ENCODE results near the gene SETD3. TPM values are rescaled to one million over a fixed set of nuclear protein-coding genes. Genes with fewer than 3 reads are reported as not detected.

SETD3 gene
- total RNA-seq, 1 donor from 2014 or later, result 119 TPM

DNA sequence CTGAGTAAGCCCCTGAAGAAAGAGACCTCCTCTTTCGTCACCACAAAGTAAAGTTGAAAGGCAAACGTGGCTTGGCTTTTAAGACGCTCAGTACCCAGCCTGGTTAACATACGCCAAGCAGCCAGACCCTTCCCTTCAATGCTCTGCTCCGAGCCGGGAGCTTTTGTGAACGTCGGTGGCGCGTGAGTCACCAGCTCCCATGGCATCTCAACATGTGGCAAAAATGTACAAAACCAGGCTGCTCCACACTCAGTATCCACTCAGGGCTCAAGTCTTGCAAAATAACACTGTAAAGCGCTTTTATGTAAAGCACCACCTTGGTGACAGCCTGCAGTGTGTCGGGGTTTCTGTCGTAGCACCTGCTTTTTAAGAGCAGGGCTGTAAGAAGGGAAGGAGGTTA is 89.0 kb downstream of the SETD3 start:
- DNase-seq, result no peak

GRCh38 chr14:99389174-99389826 is 91.4 kb downstream of the SETD3 start:
- DNase-seq, result no peak

GRCh38 chr14:99388286-99388685 is 92.4 kb downstream of the SETD3 start:
- DNase-seq, result no peak

DNA sequence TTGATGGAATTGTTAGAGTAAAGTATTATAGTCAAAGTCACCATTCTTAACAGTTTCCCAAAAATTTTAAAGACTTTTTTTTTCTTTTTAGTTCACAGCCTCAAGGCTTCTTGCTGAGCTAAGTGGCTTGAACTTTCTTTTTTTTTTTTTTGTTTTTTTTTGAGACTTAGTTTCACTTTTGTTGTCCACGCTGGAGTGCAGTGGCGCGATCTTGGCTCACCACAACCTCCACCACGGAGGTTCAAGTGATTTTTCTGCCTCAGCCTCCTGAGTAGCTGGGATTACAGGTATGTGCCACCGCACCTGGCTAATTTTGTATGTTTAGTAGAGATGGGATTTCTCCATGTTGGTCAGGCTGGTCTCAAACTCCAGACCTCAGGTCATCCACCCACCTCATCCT is 92.8 kb downstream of the SETD3 start:
- no peak for DNase-seq

- no peak for DNase-seq
These were observed 95.9 kb downstream of the SETD3 start for GRCh38 chr14:99384450-99385417.

- DNase-seq, result no peak
These were observed 96.9 kb downstream of the SETD3 start for GRCh38 chr14:99383472-99384449.

- DNase-seq, result no peak
These were observed 97.7 kb downstream of the SETD3 start for GRCh38 chr14:99382781-99383471.

DNA sequence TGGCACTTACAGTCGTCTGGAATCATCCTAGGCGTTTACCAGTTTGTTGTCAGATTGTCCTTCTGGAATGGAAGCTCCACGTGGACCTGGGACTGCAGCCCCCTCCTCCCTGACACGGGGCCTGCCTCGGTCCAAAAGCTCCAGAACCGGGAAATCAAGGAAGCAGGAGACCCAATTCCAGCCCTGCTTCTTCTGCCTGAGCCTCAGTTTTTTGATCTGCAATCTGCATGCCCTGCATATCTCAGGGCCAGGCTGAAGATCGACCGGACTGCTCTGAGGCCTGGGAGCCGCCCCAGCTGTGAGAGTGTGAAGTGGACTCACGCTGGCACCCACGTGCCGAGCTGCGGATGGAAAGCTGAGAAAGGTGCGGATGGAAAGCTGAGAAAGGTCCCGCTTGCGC is 98.6 kb downstream of the SETD3 start:
- no peak for DNase-seq

DNA sequence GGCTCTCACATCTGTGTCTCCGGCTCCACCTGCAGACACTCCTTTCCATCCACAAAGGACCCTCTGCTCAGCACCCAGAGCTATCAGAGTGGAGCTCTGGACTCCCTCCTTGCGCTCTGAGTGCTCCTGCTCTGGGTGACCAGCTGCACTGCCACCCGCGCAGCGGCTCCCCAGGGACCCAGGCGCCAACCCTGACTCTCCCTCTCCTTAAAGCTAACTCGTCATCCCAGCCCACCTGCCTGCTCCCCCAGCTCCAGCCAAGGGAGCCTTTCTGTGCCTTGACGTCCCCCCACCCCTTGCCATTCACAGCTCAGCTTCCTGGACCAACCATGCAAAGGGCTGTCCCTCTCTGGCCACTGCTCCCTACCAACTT is 99.0 kb downstream of the SETD3 start:
- DNase-seq, result no peak

DNA sequence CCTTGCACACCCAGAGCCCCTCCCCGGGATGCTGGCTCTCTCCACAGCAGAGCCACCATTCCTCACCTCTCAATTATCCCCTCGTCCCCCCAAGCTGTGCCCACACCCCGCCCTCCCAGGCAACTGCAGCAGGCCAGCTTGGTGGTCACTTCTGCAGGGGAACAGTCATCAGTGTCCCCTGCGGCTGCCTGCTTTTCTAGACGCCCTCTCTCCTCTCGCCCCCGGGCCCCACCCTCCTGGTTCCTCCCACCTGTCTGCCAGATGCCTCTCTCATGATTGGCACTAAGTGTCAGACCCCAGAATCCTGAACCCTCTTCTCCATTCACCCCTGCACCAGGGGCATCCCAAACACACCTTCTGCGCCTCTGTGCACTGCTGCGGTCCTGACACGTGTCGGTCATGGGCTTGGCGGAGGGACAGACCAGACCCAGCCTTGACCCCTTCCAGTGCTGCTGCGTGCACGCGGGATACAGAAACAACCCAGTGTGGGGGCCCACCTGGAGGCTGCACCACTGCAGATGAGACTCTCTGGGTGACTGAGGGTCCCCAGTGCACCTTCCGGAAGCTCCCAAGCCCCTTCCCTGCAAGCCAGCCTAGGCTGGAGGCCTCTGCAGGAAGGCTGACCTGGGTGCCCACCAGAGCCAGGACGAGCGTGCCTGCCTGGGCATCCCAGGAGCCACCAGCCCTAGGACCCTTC is 99.5 kb downstream of the SETD3 start:
- no peak for DNase-seq

DNA sequence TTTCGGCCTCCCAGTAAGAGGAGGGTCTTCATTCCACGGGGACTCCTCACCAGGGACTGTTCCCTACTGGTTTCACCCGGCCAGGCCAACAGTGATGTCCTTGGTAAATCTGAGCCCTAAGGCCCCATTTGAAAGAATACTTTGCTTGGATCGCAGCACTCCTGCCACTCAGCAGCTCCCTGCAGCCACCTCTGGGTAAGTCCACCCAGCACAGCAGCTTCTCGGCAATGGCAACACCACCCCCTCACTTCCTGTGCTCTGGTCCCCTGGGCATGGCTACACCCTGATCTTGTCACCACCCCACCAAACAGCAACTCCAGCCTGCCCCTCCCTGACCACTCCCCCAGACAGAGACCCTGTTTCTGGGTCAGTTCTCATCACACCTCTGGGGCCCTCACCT is 100.3 kb downstream of the SETD3 start:
- DNase-seq, result no peak

DNA sequence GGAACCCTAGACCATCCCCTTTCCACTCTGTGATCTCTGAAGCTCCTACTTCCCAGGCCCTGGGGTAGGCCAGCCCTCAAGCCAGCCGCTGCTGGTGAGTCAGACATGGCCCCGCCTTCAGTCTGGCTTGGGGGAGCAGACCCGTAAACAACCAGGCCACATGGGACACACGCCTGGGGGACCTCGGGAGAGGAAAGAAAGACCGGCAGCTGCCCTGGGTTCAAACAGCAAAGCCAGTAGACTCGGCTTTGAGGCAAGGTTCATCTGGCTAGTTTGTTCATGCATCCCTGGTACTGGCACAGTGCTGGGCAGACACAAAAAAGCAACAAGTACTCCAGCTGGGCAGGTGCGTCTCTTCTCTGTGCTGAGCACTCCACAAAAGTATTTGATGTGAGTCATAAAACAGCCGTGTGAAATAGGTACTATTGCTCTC is 101.9 kb downstream of the SETD3 start:
- no peak for DNase-seq

DNA sequence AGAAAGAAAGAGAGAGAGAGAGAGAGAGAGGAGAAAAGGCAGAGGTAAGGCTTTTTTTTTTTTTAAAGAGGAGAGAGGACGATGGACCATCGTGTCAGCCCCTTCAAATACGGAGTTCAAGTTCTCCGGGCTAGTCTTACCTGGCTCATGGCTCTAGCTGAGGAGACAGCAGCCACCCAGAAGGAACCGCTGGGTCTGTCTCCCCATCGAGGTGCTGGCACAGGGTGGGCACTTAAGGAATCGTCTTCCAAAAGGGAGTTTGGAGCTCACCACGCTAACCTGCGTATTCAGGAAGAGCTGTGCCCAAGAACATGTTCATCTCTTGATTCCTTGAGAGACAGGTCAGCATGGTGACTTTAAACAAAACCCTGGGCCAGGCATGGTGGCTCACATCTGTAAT is 102.7 kb downstream of the SETD3 start:
- DNase-seq, result no peak

GRCh38 chr14:99374964-99375363 is 105.7 kb downstream of the SETD3 start:
- no peak for DNase-seq

DNA sequence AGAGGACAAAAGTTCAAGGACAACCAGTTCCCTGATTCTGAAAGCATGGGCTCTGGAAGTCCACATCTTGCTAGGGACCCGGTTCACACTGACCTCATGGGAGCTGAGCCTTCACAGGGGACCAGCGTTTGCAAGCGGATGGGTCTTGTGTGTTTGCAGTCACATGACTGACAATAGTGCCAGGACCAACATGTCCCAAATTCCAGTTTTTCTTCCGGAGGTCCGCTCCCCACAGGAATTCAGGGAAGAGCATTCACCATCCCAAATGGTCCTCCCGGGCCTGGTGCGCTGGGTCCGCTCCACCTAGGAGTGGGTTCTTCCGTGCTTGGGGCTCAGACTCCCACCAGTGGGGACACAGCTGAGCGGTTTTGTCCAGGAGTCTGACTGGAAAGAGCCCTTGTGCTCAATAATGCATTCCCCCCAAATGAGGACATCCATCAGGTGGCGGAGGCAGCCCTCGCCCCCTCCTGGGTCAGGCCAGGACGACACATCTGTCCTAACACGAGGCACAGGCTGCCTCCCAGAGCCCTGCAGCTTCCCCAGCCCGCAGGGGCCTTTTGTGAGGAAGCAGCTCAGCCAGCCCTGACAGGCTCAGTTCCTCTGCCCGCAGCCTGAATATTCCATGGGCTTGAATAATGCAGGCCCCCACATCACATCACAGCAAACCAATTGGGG is 116.9 kb downstream of the SETD3 start:
- no peak for DNase-seq

DNA sequence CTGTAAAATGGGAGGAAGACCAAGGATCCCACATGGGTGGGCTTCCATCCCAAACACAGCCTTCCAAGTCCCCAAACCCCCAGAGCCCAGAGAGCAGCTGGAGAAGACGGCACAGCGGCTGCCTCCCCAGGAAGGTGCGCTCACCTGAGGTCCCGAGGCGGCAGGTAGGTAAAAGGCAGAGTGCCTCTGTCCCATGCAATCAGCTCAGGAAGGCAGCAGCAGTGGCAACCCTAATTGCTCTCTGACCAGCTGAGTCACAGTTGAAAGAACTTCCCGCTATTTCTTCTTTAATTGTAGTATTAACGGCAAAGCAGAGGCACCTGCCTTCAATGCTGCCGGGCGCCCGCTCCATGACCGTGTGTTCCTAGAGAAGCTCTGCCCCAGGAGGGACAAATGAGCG is 117.6 kb downstream of the SETD3 start:
- DNase-seq, result no peak

GRCh38 chr14:99361596-99362215 is 119.0 kb downstream of the SETD3 start:
- DNase-seq, result no peak

DNA sequence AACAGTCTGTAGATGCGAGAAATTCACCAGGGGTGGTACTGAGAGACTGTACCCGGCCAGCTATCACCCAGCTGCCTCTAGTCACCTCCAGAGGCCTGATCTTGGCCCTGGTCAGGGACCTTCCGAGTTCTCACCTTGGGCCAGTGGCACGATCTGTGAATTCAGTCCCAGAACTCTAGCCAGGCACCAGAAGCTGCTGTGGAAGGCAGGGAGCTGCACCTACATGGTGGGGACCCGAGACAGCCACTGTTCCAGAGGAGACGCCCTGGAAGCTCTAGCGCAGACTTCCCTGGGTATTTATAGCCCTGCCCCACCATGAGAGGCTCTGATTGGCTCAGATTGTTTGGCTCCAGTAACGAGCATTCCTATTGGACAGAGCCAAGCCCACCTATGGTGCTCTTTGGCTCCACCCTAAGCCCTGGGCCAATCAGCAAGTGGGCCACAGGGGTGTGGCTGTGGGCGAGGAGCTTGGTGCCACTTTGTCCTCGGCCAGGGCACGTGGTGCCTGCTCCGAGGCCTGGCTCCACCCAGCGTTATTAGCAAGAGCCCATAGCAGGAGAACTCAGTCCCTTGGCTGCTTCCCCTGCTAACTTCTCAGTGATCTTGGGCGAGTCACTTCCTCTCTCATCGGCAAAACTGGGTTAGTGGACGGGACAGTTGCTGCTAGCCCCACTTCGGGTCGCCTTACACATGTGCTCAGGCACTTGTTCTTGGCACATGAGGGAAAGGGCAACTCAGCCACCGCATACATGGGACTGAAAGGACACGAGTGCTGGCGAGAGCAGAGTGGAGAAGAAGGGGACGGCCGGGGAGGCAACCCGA is 119.7 kb downstream of the SETD3 start:
- no peak for DNase-seq

DNA sequence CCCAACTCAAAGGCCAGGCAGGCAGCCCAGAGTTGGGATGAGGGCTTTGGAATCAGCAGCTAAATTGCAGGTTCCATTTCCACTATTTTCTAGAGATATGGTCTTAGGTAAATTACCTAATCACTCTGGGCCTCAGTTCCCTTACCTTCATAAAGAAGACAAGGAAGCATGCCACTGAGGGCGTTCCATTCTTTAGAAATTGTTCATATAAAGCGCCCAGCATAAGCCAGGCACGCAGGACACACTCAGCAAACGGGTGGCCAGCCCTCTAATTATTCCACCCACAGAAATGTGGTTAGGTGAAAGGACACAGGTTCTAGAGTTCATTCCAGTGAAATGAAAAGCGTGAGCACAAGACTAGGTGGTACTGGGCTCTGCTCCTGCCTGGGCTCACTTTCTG is 120.8 kb downstream of the SETD3 start:
- DNase-seq, result no peak
